ENCODE data around the gene CCDC78. TPM values are rescaled to one million over a fixed set of nuclear protein-coding genes. Genes with fewer than 3 reads are reported as not detected.

CCDC78 gene
- total RNA-seq, 1 experiment from 2014 or later, result 20.2 TPM

DNA sequence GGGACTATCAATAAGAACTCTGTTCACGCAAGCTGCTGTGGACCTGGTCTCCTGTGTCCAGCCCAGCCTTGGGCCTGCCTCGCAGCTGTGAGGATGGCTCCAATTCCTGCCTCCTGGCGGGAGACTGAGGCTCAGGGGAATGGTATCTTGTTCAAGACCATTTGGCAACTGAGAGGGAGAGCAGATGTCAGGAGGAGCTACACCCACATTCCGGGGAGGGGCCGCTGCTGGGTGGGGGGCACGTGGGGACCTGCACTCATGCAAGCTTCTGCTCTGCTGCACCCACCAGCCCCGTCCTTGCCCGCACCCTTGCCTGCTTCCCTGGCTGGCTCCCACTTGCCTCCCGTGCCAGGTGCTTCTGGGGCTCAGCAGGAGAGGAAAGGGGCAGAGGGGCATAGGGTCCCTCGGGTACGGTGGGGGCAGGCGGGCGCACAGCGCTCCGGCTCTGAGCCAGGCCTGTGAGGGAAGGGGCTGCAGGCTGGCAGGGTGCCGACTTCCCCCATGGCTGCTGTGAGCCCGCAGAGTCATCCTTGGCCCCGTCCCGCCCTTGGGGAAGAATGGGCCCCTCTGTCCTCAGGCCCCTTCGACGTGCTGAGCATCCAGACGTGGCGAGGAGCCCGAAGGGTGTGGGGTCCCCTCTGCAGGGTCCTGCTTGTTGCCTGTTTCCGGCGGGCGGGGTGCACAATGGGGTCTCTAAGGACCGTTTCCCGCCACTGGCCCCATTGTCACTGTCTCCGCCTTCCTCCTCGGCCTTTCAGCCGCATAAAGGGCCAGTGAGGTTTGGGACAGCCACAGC is 8.6 kb downstream of the CCDC78 start:
- Mint-ChIP-seq H3K36me3 (no peaks in the 10 kb centered on the region; the same call in 1 of the 2 replicates), H3K27ac (no peak overlapping the region), H3K9me3 (no peaks in the 10 kb centered on the region), H3K27me3 (ENCODE audit: low read depth) (peaks cover 32% of the 10 kb centered on the region), H3K4me3 (no peak overlapping the region), H3K4me1 (peaks cover 16% of the 10 kb centered on the region)
- ATAC-seq (no peak), DNase-seq (ENCODE audit: low spot score) (no peak)
- CTCF ChIA-PET, result interaction anchor here (0.6 to 8.8 kb wide), 3 partner anchors 9 to 20 kb away, joined by 5 to 90 read pairs (median 25); partner anchors contain the start of genes CCDC78 and HAGHL
- POLR2A ChIA-PET, result interaction anchor here (1.9 kb wide), 1 partner anchor 83 kb away, joined by 5 read pairs; the partner anchor contains the start of gene GNG13
- no peak for TF ChIP-seq CREB1 (CRISPR knock-in tag; IDR thresholded peaks at IDR 0.05)
- TF ChIP-seq NFYB (CRISPR knock-in tag; conservative IDR thresholded peaks at IDR 0.05; ENCODE audit: low read depth), result no peak
- TF ChIP-seq FOXP1 (CRISPR knock-in tag; IDR thresholded peaks at IDR 0.05; ENCODE audit: borderline replicate concordance), result no peak
- 0 out of 2 replicates have a peak, but pooled peaks have one; percentile 4 for TF ChIP-seq EMX1 (CRISPR knock-in tag; IDR thresholded peaks at IDR 0.05)
- no peak for TF ChIP-seq CBFB (CRISPR knock-in tag; IDR thresholded peaks at IDR 0.05; ENCODE audit: low read depth)
- TF ChIP-seq NR3C1 (CRISPR knock-in tag; conservative IDR thresholded peaks at IDR 0.05; ENCODE audit: low read depth), result no peak
- no peak for TF ChIP-seq SMAD4 (CRISPR knock-in tag; IDR thresholded peaks at IDR 0.05)

DNA sequence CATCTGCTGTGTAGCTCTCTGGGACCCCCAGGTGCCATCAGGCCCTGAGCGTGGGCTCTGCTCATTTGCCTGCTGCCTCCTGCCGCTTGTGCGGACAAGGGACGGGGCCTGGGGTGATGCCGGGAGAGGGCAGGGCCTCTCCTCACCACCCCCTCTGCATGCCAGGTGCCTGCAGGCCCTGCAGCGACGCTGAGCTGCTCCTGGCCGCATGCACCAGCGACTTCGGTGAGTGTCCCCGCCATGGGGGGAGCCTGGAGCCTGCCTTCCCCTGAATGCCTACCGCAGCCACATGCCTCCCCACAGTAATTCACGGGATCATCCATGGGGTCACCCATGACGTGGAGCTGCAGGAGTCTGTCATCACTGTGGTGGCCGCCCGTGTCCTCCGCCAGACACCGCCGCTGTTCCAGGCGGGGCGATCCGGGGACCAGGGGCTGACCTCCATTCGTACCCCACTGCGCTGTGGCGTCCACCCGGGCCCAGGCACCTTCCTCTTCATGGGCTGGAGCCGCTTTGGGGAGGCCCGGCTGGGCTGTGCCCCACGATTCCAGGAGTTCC is 9.4 kb downstream of the CCDC78 start:
- H3K9me3 Mint-ChIP-seq, result no peaks in the 10 kb centered on the region
- DNase-seq (ENCODE audit: low spot score) (no peak), ATAC-seq (no peak)
- POLR2A ChIA-PET, result interaction anchor here (1.0 to 1.9 kb wide), 3 partner anchors 9 to 84 kb away, joined by 4 to 5 read pairs (median 5); partner anchors contain the start of genes CHTF18, GNG13 and RPUSD1
- TF ChIP-seq SMAD4 (CRISPR knock-in tag; IDR thresholded peaks at IDR 0.05) (no peak), ZNF219 (CRISPR knock-in tag; IDR thresholded peaks at IDR 0.05; ENCODE audit: borderline replicate concordance) (no peak), ZNF671 (CRISPR knock-in tag; IDR thresholded peaks at IDR 0.05) (no peak), ESRRA (CRISPR knock-in tag; IDR thresholded peaks at IDR 0.05; ENCODE audit: borderline replicate concordance) (no peak), MYBL2 (CRISPR knock-in tag; IDR thresholded peaks at IDR 0.05) (no peak), ATF1 (CRISPR knock-in tag; IDR thresholded peaks at IDR 0.05) (no peak)
- TF ChIP-seq, protein P1, sequence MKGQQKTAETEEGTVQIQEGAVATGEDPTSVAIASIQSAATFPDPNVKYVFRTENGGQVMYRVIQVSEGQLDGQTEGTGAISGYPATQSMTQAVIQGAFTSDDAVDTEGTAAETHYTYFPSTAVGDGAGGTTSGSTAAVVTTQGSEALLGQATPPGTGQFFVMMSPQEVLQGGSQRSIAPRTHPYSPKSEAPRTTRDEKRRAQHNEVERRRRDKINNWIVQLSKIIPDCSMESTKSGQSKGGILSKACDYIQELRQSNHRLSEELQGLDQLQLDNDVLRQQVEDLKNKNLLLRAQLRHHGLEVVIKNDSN (CRISPR knock-in tag; IDR thresholded peaks at IDR 0.05), result no peak
- TF ChIP-seq, protein P2, sequence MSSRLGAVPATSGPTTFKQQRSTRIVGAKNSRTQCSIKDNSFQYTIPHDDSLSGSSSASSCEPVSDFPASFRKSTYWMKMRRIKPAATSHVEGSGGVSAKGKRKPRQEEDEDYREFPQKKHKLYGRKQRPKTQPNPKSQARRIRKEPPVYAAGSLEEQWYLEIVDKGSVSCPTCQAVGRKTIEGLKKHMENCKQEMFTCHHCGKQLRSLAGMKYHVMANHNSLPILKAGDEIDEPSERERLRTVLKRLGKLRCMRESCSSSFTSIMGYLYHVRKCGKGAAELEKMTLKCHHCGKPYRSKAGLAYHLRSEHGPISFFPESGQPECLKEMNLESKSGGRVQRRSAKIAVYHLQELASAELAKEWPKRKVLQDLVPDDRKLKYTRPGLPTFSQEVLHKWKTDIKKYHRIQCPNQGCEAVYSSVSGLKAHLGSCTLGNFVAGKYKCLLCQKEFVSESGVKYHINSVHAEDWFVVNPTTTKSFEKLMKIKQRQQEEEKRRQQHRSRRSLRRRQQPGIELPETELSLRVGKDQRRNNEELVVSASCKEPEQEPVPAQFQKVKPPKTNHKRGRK (CRISPR knock-in tag; IDR thresholded peaks at IDR 0.05; ENCODE audit: borderline replicate concordance), result no peak
- peak overlapping the region; percentile 63 for H3K4me3 Mint-ChIP-seq
- CTCF ChIA-PET, result interaction anchor here (0.5 to 8.8 kb wide), 14 partner anchors 10 to 289 kb away, joined by 3 to 90 read pairs (median 6); partner anchors contain the start of genes CCDC78, CHTF18, HAGHL and RPUSD1
- H3K4me1 Mint-ChIP-seq, result peaks cover 16% of the 10 kb centered on the region
- H3K27ac Mint-ChIP-seq, result no peak overlapping the region
- H3K36me3 Mint-ChIP-seq, result no peaks in the 10 kb centered on the region
- peaks cover 34% of the 10 kb centered on the region for H3K27me3 Mint-ChIP-seq (ENCODE audit: low read depth)

DNA sequence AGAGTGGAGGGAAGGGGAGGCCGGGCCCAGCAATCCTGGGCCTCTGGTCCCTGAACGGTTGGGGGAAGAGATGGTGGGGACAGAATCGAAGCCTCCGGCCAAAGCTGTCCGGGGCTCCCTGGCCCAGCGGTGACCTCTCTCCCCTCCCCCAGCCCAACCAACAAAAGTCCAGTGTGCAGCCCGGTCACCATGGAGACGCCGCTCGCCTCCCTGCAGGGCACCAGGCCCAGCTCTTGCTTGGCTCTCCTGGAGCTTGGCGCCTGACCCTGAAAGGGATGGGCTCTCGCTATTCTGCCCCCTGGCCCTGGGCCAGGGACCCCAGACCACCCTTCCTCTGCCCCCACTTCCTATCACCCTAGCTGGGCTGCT is 10.1 kb downstream of the CCDC78 start:
- ChIA-PET POLR2A (interaction anchor here (0.6 to 1.9 kb wide), 6 partner anchors 9 to 396 kb away, joined by 3 to 5 read pairs (median 4); partner anchors contain the start of genes CHTF18, GNG13 and RPUSD1), CTCF (interaction anchor here (0.5 to 8.8 kb wide), 24 partner anchors 10 to 1404 kb away, joined by 3 to 90 read pairs (median 4); partner anchors contain the start of genes CCDC78, CHTF18, HAGHL and RPUSD1)
- ATAC-seq (no peak), DNase-seq (ENCODE audit: low spot score) (peak; percentile 68)
- Mint-ChIP-seq H3K36me3 (no peaks in the 10 kb centered on the region), H3K27me3 (ENCODE audit: low read depth) (peaks cover 38% of the 10 kb centered on the region), H3K4me3 (peak overlapping the region; percentile 63), H3K27ac (no peak overlapping the region), H3K4me1 (peaks cover 16% of the 10 kb centered on the region), H3K9me3 (no peaks in the 10 kb centered on the region)
- TF ChIP-seq MYBL2 (CRISPR knock-in tag; IDR thresholded peaks at IDR 0.05), result peak; percentile 54; the same call in 1 of the 2 replicates
- TF ChIP-seq, protein P3, sequence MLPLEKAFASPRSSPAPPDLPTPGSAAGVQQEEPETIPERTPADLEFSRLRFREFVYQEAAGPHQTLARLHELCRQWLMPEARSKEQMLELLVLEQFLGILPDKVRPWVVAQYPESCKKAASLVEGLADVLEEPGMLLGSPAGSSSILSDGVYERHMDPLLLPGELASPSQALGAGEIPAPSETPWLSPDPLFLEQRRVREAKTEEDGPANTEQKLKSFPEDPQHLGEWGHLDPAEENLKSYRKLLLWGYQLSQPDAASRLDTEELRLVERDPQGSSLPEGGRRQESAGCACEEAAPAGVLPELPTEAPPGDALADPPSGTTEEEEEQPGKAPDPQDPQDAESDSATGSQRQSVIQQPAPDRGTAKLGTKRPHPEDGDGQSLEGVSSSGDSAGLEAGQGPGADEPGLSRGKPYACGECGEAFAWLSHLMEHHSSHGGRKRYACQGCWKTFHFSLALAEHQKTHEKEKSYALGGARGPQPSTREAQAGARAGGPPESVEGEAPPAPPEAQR (CRISPR knock-in tag; IDR thresholded peaks at IDR 0.05), result no peak

All from WTC11 (cell line).